Transverse colon (tissue), 4 donors: Measurements from ENCODE around the gene EEFSEC. TPM values are rescaled to one million over a fixed set of nuclear protein-coding genes. Genes with fewer than 3 reads are reported as not detected.

Experiments
- DNase-seq: peaks from one replicate; pipeline ENCODE4 v3.0.0-alpha.2; 2019
- H3K27ac ChIP-seq, 4 donors: fragments of 200-600 bp; sonication (generic); 2 replicates each; pipeline ENCODE4 v1.5.1; 2016 to 2018; ENCODE audit warnings: inconsistent platforms in 4 of 4
- H3K27me3 ChIP-seq: fragments of 200-600 bp; sonication (generic); 2 replicates; pipeline ENCODE4 v1.5.1; 2017; ENCODE audit warnings: inconsistent platforms
- H3K36me3 ChIP-seq, 4 donors: fragments of 200-600 bp; sonication (generic); 2 replicates each; pipeline ENCODE4 v1.5.1; 2017 to 2019; ENCODE audit warnings: inconsistent platforms in 4 of 4
- H3K4me1 ChIP-seq, 4 donors: fragments of 200-600 bp; sonication (generic); 2 replicates each; pipeline ENCODE4 v1.5.1; 2017 to 2020; ENCODE audit warnings: inconsistent platforms in 4 of 4
- H3K4me3 ChIP-seq, 4 donors: fragments of 200-600 bp; sonication (generic); 1 replicate in 1 of 4; 2 replicates in 3 of 4; pipeline versions ENCODE4 v1.5.1 to v1.6.1; 2017 to 2019; ENCODE audit warnings: inconsistent platforms in 4 of 4
- H3K9me3 ChIP-seq, 2 donors: fragments of 200-600 bp; sonication (generic); 2 replicates each; pipeline ENCODE4 v1.5.1; 2017 to 2019; ENCODE audit warnings: inconsistent platforms in 2 of 2
- EP300 ChIP-seq: sonication (generic); formaldehyde crosslinking; IDR thresholded peaks from one replicate; pipeline ENCODE4 v1.6.1; 2017; ENCODE audit warnings: antibody characterized with exemption, low read depth
- POLR2A ChIP-seq: fragments of 450-650 bp; IDR thresholded peaks from one replicate; pipeline ENCODE4 v1.6.1; 2016; ENCODE audit warnings: antibody characterized with exemption, mild to moderate bottlenecking, moderate library complexity
- POLR2AphosphoS5 ChIP-seq, 3 donors: sonication (generic); formaldehyde crosslinking; IDR thresholded peaks; one replicate each; pipeline ENCODE4 v1.6.1; 2016; ENCODE audit warnings: antibody characterized with exemption in 3 of 3
- WGBS, 2 donors: methylation state at CpG; one replicate each; pipeline ENCODE4 v1.1.5; 2018; ENCODE audit warnings: low coverage in 1 of 2; 5-methylcytosine and 5-hydroxymethylcytosine counted together
- in situ Hi-C, 4 donors: fragments of 200-750 bp; cut with MboI; loops; one replicate each; pipeline versions ENCODE4 v1.15.0 to v1.15.1; 2017; ENCODE audit warnings: low sequenced_read_pairs in 3 of 4, low pct_ligation_motif_present in 1 of 4, low pct_unique_long_range_greater_than_20kb in 1 of 4
- intact Hi-C: fragments of 100-400 bp; cut with DNase I; formaldehyde crosslinking; loops from one replicate; pipeline ENCODE4 v1.15.1; 2023; ENCODE audit warnings: low total_unique reads
- total RNA-seq, 4 donors: library from RNA; depleted of rRNA; stranded (reverse); fragments of >200 nt; gene quantifications; one replicate each; pipeline ENCODE4 v1.1.0, GENCODE V29; 2016
- TF ChIP-seq, protein P1 (sequence below), 5 experiments: fragments of 200-600 bp in 3 of 5; fragments of 450-650 bp in 2 of 5; sonication (generic) in 3 of 5; IDR thresholded peaks; 1 replicate in 2 of 5; 2 replicates in 3 of 5; pipeline ENCODE4 v1.5.1; 2016 to 2017; ENCODE audit warnings: antibody characterized with exemption in 5 of 5, inconsistent platforms in 3 of 5, mild to moderate bottlenecking in 2 of 5, moderate library complexity in 1 of 5

The EEFSEC gene
- total RNA-seq, 4 donors from 2014 or later = 10.3 to 16.8 (median 14.2) TPM

DNA sequence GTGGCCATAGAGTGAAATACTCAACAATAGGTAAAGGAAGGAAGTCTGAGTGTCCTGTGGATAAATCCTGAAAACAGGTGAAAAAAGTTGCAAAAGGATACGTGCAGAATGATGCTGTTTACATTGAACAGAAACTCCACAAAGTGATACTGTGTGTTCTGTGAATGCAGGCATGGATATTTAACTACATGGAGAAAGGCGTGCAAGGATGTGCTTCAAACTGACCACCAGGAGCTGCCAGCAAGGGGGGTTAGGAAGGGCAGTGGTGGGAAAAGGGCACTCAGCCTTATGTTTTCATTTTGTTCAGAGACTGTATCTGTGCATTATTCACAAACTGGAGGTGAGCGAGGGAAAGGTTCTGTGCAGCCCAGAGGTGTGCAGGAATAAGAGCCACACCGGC lies 266.0 kb downstream of the EEFSEC start:
- H3K36me3 ChIP-seq = no peaks in the 10 kb centered on the region
- H3K27ac ChIP-seq = no peak overlapping the region
- TF ChIP-seq EP300 = no peak
- TF ChIP-seq POLR2AphosphoS5 (IDR thresholded peaks at IDR 0.05) = no peak
- TF ChIP-seq, protein P1, sequence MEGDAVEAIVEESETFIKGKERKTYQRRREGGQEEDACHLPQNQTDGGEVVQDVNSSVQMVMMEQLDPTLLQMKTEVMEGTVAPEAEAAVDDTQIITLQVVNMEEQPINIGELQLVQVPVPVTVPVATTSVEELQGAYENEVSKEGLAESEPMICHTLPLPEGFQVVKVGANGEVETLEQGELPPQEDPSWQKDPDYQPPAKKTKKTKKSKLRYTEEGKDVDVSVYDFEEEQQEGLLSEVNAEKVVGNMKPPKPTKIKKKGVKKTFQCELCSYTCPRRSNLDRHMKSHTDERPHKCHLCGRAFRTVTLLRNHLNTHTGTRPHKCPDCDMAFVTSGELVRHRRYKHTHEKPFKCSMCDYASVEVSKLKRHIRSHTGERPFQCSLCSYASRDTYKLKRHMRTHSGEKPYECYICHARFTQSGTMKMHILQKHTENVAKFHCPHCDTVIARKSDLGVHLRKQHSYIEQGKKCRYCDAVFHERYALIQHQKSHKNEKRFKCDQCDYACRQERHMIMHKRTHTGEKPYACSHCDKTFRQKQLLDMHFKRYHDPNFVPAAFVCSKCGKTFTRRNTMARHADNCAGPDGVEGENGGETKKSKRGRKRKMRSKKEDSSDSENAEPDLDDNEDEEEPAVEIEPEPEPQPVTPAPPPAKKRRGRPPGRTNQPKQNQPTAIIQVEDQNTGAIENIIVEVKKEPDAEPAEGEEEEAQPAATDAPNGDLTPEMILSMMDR (IDR thresholded peaks at IDR 0.05) = no peak
- TF ChIP-seq POLR2A = no peak
- no peaks in the 10 kb centered on the region for H3K9me3 ChIP-seq
- in situ Hi-C loops = no loop called here
- H3K27me3 ChIP-seq = no peaks in the 10 kb centered on the region
- DNase-seq = no peak
- no peaks in the 10 kb centered on the region for H3K4me1 ChIP-seq
- intact Hi-C loops = no loop called here
- no peak overlapping the region for H3K4me3 ChIP-seq
- 97 to 100% methylated on average over 2 to 4 of the region's 4 CpGs for WGBS, 2 donors

DNA sequence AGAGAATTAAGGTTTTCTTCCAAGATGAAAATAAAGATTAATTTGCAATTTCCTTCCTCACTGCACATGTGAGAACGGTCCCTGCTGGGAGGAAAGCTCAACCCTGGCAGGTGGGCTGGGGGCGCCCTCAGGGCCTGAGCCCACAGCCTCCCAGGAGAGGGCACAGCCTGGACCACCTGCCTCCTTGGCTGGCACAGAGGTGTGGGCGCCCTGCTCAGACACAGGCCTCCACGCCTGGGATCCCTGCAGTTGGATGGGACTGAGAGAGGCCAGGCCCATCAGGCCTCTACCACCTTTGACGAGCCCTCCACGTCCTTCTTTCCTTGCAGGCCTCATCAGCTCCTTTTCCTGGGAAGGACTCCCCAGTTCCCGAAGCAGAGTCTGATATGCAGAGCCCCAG lies 267.0 kb downstream of the EEFSEC start:
- no peak for DNase-seq
- Histone ChIP-seq H3K4me3 (no peak overlapping the region), H3K36me3 (no peaks in the 10 kb centered on the region), H3K27ac (no peak overlapping the region), H3K9me3 (no peaks in the 10 kb centered on the region), H3K27me3 (no peaks in the 10 kb centered on the region), H3K4me1 (no peaks in the 10 kb centered on the region)
- in situ Hi-C loops = loop anchor here in 3 of 4 donors (10.0 kb wide), 2 partner anchors 175 to 185 kb away; no protein-coding TSS in a partner anchor
- intact Hi-C loops = no loop called here
- TF ChIP-seq, protein P1 (IDR thresholded peaks at IDR 0.05) = no peak
- TF ChIP-seq POLR2A (no peak), POLR2AphosphoS5 (IDR thresholded peaks at IDR 0.05) (no peak), EP300 (no peak)
- WGBS, 2 donors = 76 to 90% methylated on average over 3 to 7 of the region's 7 CpGs

DNA sequence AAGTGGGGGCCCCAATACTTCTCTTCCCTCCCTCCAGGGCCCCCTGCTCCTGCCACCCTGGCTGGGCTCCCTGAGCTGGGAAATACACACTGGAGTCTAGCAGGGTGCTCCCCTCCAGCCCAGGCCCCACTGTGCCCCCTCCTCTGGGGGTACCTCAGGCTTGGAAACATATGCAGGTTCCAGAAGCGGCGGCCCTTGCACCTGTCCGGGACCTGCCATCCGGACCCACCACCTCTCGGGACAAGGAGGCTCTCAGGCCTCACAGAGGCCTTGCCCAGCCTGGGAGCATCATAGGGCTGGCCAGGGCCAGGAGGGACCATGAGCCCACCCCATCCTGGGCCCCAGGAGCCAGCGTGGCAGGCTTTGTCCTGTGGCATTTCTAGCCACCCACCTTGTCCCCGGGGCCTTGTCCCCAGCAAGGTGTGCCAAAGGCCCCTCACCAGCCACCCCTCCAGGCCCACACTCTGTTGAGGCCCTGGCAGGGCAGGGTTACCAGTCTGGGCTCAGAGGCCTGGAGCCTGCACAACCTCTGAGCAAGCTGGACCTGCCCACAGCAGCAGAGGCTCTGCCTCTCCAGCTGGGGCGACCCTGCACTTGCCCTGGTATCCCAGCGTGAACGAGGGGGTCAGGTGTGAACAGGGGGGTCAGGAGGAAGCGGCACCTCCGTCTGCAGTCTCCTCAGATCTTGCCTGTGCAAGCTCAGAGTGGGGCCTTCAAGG lies 267.6 kb downstream of the EEFSEC start:
- H3K36me3 ChIP-seq = no peaks in the 10 kb centered on the region
- TF ChIP-seq EP300 (no peak), POLR2A (no peak), POLR2AphosphoS5 (IDR thresholded peaks at IDR 0.05) (no peak)
- TF ChIP-seq, protein P1 (IDR thresholded peaks at IDR 0.05) = no peak
- WGBS, 2 donors = 100% methylated on average over 6 of the region's 12 CpGs; no CpG with 5 or more reads in 1 of the 2 donors
- H3K9me3 ChIP-seq = no peaks in the 10 kb centered on the region
- intact Hi-C loops = no loop called here
- DNase-seq = no peak
- H3K4me3 ChIP-seq = no peak overlapping the region
- no peaks in the 10 kb centered on the region for H3K27me3 ChIP-seq
- H3K4me1 ChIP-seq = no peaks in the 10 kb centered on the region
- in situ Hi-C loops = loop anchor here in 3 of 4 donors (10.0 kb wide), 2 partner anchors 174 to 184 kb away; no protein-coding TSS in a partner anchor
- H3K27ac ChIP-seq = no peak overlapping the region

DNA sequence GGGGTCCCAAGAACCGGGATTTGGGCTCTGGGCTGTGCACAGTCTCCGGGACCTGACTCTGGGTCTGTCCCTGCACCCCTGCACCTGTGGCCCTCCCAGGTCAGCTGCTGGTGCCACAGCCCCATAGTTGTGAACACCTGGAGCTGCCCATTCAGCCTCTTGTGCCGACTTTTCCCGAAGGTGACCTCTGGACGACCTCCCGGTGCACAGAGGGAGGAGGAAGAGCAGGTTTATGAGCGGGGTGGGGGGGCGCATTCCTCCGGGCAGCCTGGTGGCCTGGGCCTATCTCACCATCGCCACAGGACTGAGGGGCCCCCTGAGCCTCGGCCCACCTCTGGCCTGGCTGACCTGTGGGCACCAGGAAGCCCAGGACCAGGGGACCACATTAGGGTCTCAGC lies 268.2 kb downstream of the EEFSEC start:
- peaks cover under 1 to 5% (median 2%) of the 10 kb centered on the region in 4 donors for H3K4me1 ChIP-seq
- H3K27ac ChIP-seq = no peak overlapping the region
- intact Hi-C loops (no loop called here), in situ Hi-C loops (loop anchor here in 3 of 4 donors (10.0 kb wide), 2 partner anchors 173 to 183 kb away; no protein-coding TSS in a partner anchor)
- no peak for DNase-seq
- H3K27me3 ChIP-seq = peaks cover under 1% of the 10 kb centered on the region
- H3K36me3 ChIP-seq = no peaks in the 10 kb centered on the region
- H3K4me3 ChIP-seq = no peak overlapping the region
- no peaks in the 10 kb centered on the region for H3K9me3 ChIP-seq
- WGBS, 2 donors = 81% methylated on average over 11 of the region's 11 CpGs; no CpG with 5 or more reads in 1 of the 2 donors
- no peak for TF ChIP-seq POLR2A
- TF ChIP-seq, protein P1 (IDR thresholded peaks at IDR 0.05) = no peak
- TF ChIP-seq POLR2AphosphoS5 (IDR thresholded peaks at IDR 0.05) = no peak
- no peak for TF ChIP-seq EP300
